IgD-negative memory B cell (primary cell): Measurements from ENCODE around the gene MYH9. TPM values are rescaled to one million over a fixed set of nuclear protein-coding genes. Genes with fewer than 3 reads are reported as not detected.

ENCODE experiments used
- H3K27ac Mint-ChIP-seq, 3 donors: one replicate each; pipeline ENCODE4 v1.8.0; 2020 to 2022; ENCODE audit warnings: mild to moderate bottlenecking in 3 of 3, mixed read lengths in 3 of 3, moderate library complexity in 1 of 3
- H3K27me3 Mint-ChIP-seq: one replicate; pipeline ENCODE4 v1.8.0; 2021; ENCODE audit warnings: mixed read lengths
- H3K36me3 Mint-ChIP-seq: one replicate; pipeline ENCODE4 v1.8.0; 2020; ENCODE audit warnings: mild to moderate bottlenecking, mixed read lengths
- H3K4me1 Mint-ChIP-seq, 3 donors: one replicate each; pipeline ENCODE4 v1.8.0; 2020 to 2022; ENCODE audit warnings: mixed read lengths in 3 of 3, mild to moderate bottlenecking in 1 of 3
- H3K4me3 Mint-ChIP-seq, 4 donors: one replicate each; pipeline ENCODE4 v1.8.0; 2020 to 2022; ENCODE audit warnings: mild to moderate bottlenecking in 4 of 4, mixed read lengths in 4 of 4, moderate library complexity in 3 of 4
- H3K9me3 Mint-ChIP-seq, 3 donors: one replicate each; pipeline ENCODE4 v1.8.0; 2020 to 2021; ENCODE audit warnings: mixed read lengths in 3 of 3, mild to moderate bottlenecking in 1 of 3
- polyA plus RNA-seq: library from polyadenylated mRNA; unstranded; fragments of 300-500 nt; fragmentation: Illumina TruSeq; gene quantifications from one replicate; pipeline ENCODE4 v1.2.3, GENCODE V29; 2021

Gene MYH9
- polyA plus RNA-seq, 1 donor from 2014 or later = 231 TPM

DNA sequence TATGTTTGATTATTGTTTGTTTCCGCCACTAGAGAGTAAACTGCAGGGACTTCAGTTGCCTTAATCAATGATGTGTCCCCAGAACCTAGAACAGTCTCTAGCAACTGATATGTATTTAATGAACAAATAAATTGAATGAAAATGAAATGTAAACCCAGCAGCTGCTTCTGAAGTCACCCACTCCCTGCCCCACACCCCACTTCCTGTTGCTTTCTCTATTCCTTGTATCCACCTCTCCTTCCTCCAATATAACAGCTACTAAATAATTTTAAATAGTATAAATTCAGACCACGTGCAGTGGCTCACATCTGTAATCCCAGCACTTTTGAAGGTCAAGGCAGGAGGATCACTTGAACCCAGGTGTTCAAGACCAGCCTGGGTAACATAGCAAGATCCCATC is 15.8 kb downstream of the MYH9 start:
- no peaks in the 10 kb centered on the region for H3K9me3 Mint-ChIP-seq
- H3K27me3 Mint-ChIP-seq = no peaks in the 10 kb centered on the region
- peaks cover 67 to 75% (median 72%) of the 10 kb centered on the region in 3 donors for H3K4me1 Mint-ChIP-seq
- peak overlapping the region in 2 of 4 donors; percentile 12 to 81 for H3K4me3 Mint-ChIP-seq
- peaks cover 3% of the 10 kb centered on the region for H3K36me3 Mint-ChIP-seq
- H3K27ac Mint-ChIP-seq = peak overlapping the region; percentile 83 to 96 (median 85)

- H3K36me3 Mint-ChIP-seq = peaks cover 3% of the 10 kb centered on the region
- peak overlapping the region; percentile 85 to 99 (median 96) for H3K27ac Mint-ChIP-seq
- peak overlapping the region; percentile 54 to 94 (median 84) for H3K4me3 Mint-ChIP-seq
- H3K9me3 Mint-ChIP-seq = no peaks in the 10 kb centered on the region
- H3K27me3 Mint-ChIP-seq = no peaks in the 10 kb centered on the region
- peaks cover 66 to 77% (median 71%) of the 10 kb centered on the region in 3 donors for H3K4me1 Mint-ChIP-seq
Observed at GRCh38 chr22:36369922-36370791, 17.6 kb downstream of the MYH9 start.

- H3K36me3 Mint-ChIP-seq = peaks cover 3% of the 10 kb centered on the region
- no peaks in the 10 kb centered on the region for H3K27me3 Mint-ChIP-seq
- H3K9me3 Mint-ChIP-seq = no peaks in the 10 kb centered on the region
- peak overlapping the region; percentile 84 to 86 (median 85) for H3K27ac Mint-ChIP-seq
- peaks cover 60 to 79% (median 72%) of the 10 kb centered on the region in 3 donors for H3K4me1 Mint-ChIP-seq
- peak overlapping the region; percentile 54 to 94 (median 76) for H3K4me3 Mint-ChIP-seq
Observed at GRCh38 chr22:36369004-36369921, 18.5 kb downstream of the MYH9 start.

DNA sequence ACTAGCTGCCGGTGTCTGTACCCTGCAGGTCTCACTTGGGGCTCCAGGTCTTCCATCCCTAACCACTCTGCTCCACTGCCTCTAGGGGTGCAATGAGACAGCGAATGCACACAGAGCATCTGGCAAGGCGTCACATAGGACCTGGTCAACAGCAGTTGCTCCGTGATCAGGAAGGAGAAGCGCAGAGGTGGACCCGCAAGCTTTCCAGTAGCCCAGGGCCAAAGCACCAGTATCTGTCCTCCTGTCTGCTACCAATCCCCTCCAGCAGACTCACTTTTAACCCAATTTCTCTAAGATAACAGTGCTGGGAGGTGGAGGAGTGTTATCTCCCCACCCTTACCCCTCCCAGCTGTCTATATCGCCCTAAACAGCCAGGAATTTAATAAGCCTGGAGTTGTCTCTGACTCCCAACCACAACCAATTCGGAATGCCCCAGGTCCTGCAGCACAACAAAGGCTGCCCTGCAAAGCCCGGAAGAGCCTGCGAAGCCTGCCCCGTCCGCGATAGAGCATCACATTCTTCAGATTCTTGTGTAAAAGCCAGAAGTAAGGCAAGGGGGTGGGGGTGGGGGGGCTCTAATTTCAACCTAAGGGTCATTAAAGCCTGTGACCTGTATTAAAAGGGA is 19.3 kb downstream of the MYH9 start:
- Mint-ChIP-seq H3K27me3 (no peaks in the 10 kb centered on the region), H3K27ac (peak overlapping the region; percentile 85 to 91 (median 86)), H3K9me3 (no peaks in the 10 kb centered on the region), H3K4me1 (peaks cover 62 to 83% (median 76%) of the 10 kb centered on the region in 3 donors), H3K4me3 (peak overlapping the region; percentile 63 to 88 (median 78)), H3K36me3 (peaks cover 3% of the 10 kb centered on the region)

DNA sequence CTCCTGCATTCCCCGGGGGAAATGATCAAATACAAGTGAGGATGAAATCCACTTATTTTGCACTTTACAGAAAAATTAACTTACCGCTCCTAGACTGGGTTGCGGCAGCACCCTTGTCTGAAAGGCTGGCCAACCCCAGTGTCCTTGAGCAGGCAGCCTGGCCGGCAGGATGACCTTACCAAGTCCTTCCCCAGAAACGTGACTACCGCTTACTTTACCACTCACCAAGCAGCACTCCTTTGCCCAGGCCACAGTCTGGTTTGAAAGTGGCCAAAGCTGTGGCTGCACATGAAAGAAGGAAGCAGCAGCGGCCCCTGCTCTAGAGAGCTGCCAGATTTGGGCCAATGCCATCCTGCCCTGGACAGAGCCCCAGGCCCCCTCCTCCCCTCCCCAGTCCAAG is 20.3 kb downstream of the MYH9 start:
- H3K27me3 Mint-ChIP-seq = no peaks in the 10 kb centered on the region
- peaks cover 3% of the 10 kb centered on the region for H3K36me3 Mint-ChIP-seq
- peaks cover 62 to 83% (median 78%) of the 10 kb centered on the region in 3 donors for H3K4me1 Mint-ChIP-seq
- H3K4me3 Mint-ChIP-seq = peak overlapping the region in 2 of 4 donors; percentile 5 to 88
- no peaks in the 10 kb centered on the region for H3K9me3 Mint-ChIP-seq
- H3K27ac Mint-ChIP-seq = peak overlapping the region in 2 of 3 donors; percentile 85 to 86

- Mint-ChIP-seq H3K4me1 (peaks cover 62 to 86% (median 81%) of the 10 kb centered on the region in 3 donors), H3K36me3 (peaks cover 3% of the 10 kb centered on the region), H3K27me3 (no peaks in the 10 kb centered on the region), H3K27ac (peak overlapping the region; percentile 83 to 86 (median 85)), H3K4me3 (peak overlapping the region in 1 of 4 donors; percentile 88), H3K9me3 (no peaks in the 10 kb centered on the region)
Observed at GRCh38 chr22:36367066-36367465, 20.7 kb downstream of the MYH9 start.

DNA sequence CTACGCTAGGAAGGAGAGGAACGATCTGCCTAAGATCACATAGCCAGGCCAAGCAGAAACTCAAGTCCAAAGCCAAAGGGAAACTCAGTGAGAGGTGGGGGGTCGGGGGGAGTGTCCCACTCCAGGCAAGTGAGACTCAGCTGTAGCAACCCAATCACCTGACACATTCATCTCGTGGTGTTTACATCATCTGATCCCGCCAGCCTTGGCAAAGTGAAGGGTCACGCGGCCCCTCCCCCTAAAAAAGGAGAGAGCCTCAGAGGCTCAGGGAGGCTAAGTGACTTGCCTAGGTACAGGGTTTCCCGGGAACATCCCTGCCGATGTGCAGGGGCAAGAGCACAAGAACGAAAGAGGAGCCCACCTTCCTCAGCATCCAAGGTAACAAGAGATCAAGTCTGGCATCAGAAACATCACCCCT is 21.5 kb downstream of the MYH9 start:
- H3K27me3 Mint-ChIP-seq = no peaks in the 10 kb centered on the region
- peak overlapping the region in 2 of 4 donors; percentile 61 for H3K4me3 Mint-ChIP-seq
- no peaks in the 10 kb centered on the region for H3K9me3 Mint-ChIP-seq
- peak overlapping the region; percentile 83 to 99 (median 85) for H3K27ac Mint-ChIP-seq
- H3K36me3 Mint-ChIP-seq = peaks cover 3% of the 10 kb centered on the region
- H3K4me1 Mint-ChIP-seq = peaks cover 56 to 87% (median 81%) of the 10 kb centered on the region in 3 donors

DNA sequence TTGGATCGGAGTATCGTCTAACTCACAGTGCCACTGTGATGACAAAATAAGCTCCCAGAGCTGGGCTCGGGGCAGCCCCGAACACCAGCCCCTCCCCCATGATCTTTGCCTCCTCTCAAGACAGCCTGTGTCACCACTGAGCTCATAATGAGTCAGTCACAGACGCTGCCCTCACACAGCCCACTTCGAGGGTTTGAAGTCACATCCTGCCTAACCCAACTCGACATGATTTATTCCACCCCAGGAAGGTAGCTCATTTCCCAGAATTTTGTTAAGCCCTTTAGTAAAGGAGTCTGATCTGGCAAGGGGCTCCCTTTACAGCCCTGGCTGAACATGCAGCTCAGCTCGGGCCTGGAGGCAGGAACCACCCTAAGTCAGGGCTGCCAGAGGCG is 22.8 kb downstream of the MYH9 start:
- H3K27me3 Mint-ChIP-seq = no peaks in the 10 kb centered on the region
- peak overlapping the region; percentile 16 to 87 (median 74) for H3K4me3 Mint-ChIP-seq
- peak overlapping the region; percentile 56 to 99 (median 91) for H3K27ac Mint-ChIP-seq
- no peaks in the 10 kb centered on the region for H3K9me3 Mint-ChIP-seq
- no peaks in the 10 kb centered on the region for H3K36me3 Mint-ChIP-seq
- H3K4me1 Mint-ChIP-seq = peaks cover 43 to 84% (median 77%) of the 10 kb centered on the region in 3 donors

GRCh38 chr22:36364255-36365019 is 23.3 kb downstream of the MYH9 start:
- Mint-ChIP-seq H3K36me3 (no peaks in the 10 kb centered on the region), H3K27ac (peak overlapping the region; percentile 83 to 99 (median 90)), H3K4me1 (peaks cover 40 to 82% (median 78%) of the 10 kb centered on the region in 3 donors), H3K9me3 (no peaks in the 10 kb centered on the region), H3K4me3 (peak overlapping the region; percentile 16 to 87 (median 74)), H3K27me3 (no peaks in the 10 kb centered on the region)

GRCh38 chr22:36363349-36363981 is 24.3 kb downstream of the MYH9 start:
- Mint-ChIP-seq H3K27ac (peak overlapping the region; percentile 83 to 99 (median 83)), H3K27me3 (no peaks in the 10 kb centered on the region), H3K4me3 (peak overlapping the region in 3 of 4 donors; percentile 39 to 82 (median 39)), H3K9me3 (no peaks in the 10 kb centered on the region), H3K4me1 (peaks cover 40 to 84% (median 80%) of the 10 kb centered on the region in 3 donors), H3K36me3 (no peaks in the 10 kb centered on the region)

GRCh38 chr22:36362932-36363331 is 24.8 kb downstream of the MYH9 start:
- H3K4me3 Mint-ChIP-seq = peak overlapping the region in 3 of 4 donors; percentile 39 to 82 (median 39)
- no peaks in the 10 kb centered on the region for H3K36me3 Mint-ChIP-seq
- H3K27me3 Mint-ChIP-seq = no peaks in the 10 kb centered on the region
- H3K4me1 Mint-ChIP-seq = peaks cover 37 to 79% (median 78%) of the 10 kb centered on the region in 3 donors
- H3K9me3 Mint-ChIP-seq = no peaks in the 10 kb centered on the region
- peak overlapping the region; percentile 80 to 99 (median 83) for H3K27ac Mint-ChIP-seq

GRCh38 chr22:36362075-36362474 is 25.7 kb downstream of the MYH9 start:
- H3K4me3 Mint-ChIP-seq = peak overlapping the region in 3 of 4 donors; percentile 39 to 82 (median 82)
- H3K36me3 Mint-ChIP-seq = peaks cover 1% of the 10 kb centered on the region
- peak overlapping the region; percentile 49 to 80 (median 75) for H3K27ac Mint-ChIP-seq
- H3K4me1 Mint-ChIP-seq = peaks cover 45 to 80% (median 77%) of the 10 kb centered on the region in 3 donors
- H3K27me3 Mint-ChIP-seq = no peaks in the 10 kb centered on the region
- no peaks in the 10 kb centered on the region for H3K9me3 Mint-ChIP-seq

GRCh38 chr22:36360871-36361383 is 26.8 kb downstream of the MYH9 start:
- no peaks in the 10 kb centered on the region for H3K9me3 Mint-ChIP-seq
- peak overlapping the region; percentile 49 to 80 (median 75) for H3K27ac Mint-ChIP-seq
- no peaks in the 10 kb centered on the region for H3K27me3 Mint-ChIP-seq
- peaks cover 7% of the 10 kb centered on the region for H3K36me3 Mint-ChIP-seq
- H3K4me3 Mint-ChIP-seq = peak overlapping the region in 3 of 4 donors; percentile 9 to 88 (median 76)
- peaks cover 47 to 79% (median 76%) of the 10 kb centered on the region in 3 donors for H3K4me1 Mint-ChIP-seq
